Chondrocyte (in vitro differentiated cells): ENCODE results near the gene CLMN. TPM values are rescaled to one million over a fixed set of nuclear protein-coding genes. Genes with fewer than 3 reads are reported as not detected.
"Not testable (repeated sequence)": the region's sequence is repeated elsewhere in the genome, so short reads cannot be mapped to it uniquely, and the experiment has no call there.

Experiments
- DNase-seq: peaks from one replicate; pipeline ENCODE4 v3.0.0; 2021; ENCODE audit warnings: mixed read lengths, low spot score
- H3K27ac Mint-ChIP-seq: one replicate; pipeline ENCODE4 v1.8.0; 2021; ENCODE audit warnings: mild to moderate bottlenecking, moderate library complexity, mixed read lengths; ENCODE audit not compliant: unreplicated experiment
- H3K27me3 Mint-ChIP-seq: 2 replicates; pipeline ENCODE4 v1.8.0; 2021; ENCODE audit warnings: low read depth, mixed read lengths
- H3K36me3 Mint-ChIP-seq: 2 replicates; pipeline ENCODE4 v1.8.0; 2021; ENCODE audit warnings: low read depth, mixed read lengths
- H3K4me1 Mint-ChIP-seq: 2 replicates; pipeline ENCODE4 v1.8.0; 2021; ENCODE audit warnings: low read depth, mild to moderate bottlenecking, mixed read lengths
- H3K4me3 Mint-ChIP-seq: one replicate; pipeline ENCODE4 v1.8.0; 2021; ENCODE audit warnings: mild to moderate bottlenecking, moderate library complexity, mixed read lengths; ENCODE audit not compliant: unreplicated experiment
- H3K9me3 Mint-ChIP-seq: 2 replicates; pipeline ENCODE4 v1.8.0; 2021; ENCODE audit warnings: low read depth, mixed read lengths
- total RNA-seq: library from RNA; stranded (reverse); gene quantifications from 3 replicates; pipeline ENCODE4 v1.2.1, GENCODE V29; 2021
- TF ChIP-seq, protein P1 (sequence below): fragments of 200-600 bp; sonication (generic); IDR thresholded peaks from 2 replicates; pipeline ENCODE4 v1.5.0; 2021; ENCODE audit warnings: antibody characterized with exemption, mild to moderate bottlenecking, moderate library complexity

CLMN gene
- total RNA-seq, 1 donor from 2014 or later: 7.3 TPM

DNA sequence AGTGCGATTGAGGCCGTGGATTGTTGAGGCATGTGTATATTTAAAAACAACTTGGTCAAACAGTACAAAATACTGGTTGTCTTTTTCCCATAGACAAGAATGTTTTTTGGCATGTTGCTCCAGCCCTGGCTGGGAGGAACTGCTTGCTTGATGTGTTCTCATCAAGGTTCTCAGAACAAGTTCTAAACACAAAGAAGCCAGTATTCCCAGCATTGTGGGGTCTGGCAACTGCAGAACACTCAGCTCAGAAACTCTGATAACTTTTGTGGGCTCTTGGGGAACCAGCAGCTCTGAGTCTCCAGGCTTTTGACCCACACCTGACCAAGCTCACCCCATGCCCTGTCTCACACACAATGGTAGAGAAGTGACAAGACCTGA, 135.3 kb downstream of the CLMN start:
- Mint-ChIP-seq H3K27ac (peak overlapping the region; percentile 64), H3K4me1 (peaks cover 34% of the 10 kb centered on the region), H3K4me3 (no peak overlapping the region), H3K9me3 (peaks cover 7% of the 10 kb centered on the region), H3K36me3 (peaks cover 6% of the 10 kb centered on the region), H3K27me3 (no peaks in the 10 kb centered on the region)
- no peak for DNase-seq
- TF ChIP-seq, protein P1, sequence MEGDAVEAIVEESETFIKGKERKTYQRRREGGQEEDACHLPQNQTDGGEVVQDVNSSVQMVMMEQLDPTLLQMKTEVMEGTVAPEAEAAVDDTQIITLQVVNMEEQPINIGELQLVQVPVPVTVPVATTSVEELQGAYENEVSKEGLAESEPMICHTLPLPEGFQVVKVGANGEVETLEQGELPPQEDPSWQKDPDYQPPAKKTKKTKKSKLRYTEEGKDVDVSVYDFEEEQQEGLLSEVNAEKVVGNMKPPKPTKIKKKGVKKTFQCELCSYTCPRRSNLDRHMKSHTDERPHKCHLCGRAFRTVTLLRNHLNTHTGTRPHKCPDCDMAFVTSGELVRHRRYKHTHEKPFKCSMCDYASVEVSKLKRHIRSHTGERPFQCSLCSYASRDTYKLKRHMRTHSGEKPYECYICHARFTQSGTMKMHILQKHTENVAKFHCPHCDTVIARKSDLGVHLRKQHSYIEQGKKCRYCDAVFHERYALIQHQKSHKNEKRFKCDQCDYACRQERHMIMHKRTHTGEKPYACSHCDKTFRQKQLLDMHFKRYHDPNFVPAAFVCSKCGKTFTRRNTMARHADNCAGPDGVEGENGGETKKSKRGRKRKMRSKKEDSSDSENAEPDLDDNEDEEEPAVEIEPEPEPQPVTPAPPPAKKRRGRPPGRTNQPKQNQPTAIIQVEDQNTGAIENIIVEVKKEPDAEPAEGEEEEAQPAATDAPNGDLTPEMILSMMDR: no peak

DNA sequence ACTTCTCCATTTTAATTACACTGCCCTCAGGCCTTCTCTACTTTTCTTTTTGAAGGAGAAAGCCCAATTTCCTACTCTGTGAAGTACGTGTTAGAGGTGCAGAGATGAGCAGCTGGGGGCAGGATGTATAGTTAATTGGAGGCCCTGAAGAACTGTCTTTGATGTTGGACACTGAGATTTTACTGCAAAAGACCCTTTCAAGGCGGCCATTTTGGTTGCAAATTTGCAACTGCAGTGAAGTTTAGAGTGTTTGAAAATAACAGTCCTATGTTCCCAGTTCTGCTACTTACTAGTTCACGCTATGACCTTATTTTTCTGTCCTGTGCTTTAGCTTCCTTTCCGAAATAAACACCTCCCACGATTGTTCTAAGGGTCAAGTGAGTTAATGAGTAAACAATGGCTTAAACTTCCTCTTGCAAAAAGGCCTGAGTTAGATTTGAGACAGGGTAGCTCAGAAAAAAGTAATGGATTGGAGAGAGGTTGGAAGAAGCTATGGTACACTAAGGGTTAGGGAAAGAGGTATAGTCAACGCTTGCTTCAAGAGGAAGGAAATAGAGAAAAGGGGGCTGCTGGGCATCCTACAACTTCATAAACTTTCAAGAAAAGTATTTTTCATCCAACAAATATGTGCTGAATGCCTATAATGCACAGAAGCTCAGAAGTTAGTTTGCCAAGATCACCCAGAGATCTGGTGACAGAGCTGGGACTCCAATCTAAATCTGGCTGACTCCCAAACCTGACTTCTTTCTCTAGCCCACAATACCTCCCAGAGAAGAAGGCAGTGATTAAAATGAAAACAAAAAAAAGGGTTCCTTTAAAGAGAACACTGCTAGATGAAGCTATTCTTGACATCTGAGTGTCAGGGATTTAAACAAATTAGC, 135.9 kb downstream of the CLMN start:
- TF ChIP-seq, protein P1: no peak
- Mint-ChIP-seq H3K9me3 (peaks cover 7% of the 10 kb centered on the region), H3K4me1 (peaks cover 32% of the 10 kb centered on the region), H3K27me3 (no peaks in the 10 kb centered on the region), H3K4me3 (no peak overlapping the region), H3K27ac (peak overlapping the region; percentile 64), H3K36me3 (peaks cover 6% of the 10 kb centered on the region)
- no peak for DNase-seq

DNA sequence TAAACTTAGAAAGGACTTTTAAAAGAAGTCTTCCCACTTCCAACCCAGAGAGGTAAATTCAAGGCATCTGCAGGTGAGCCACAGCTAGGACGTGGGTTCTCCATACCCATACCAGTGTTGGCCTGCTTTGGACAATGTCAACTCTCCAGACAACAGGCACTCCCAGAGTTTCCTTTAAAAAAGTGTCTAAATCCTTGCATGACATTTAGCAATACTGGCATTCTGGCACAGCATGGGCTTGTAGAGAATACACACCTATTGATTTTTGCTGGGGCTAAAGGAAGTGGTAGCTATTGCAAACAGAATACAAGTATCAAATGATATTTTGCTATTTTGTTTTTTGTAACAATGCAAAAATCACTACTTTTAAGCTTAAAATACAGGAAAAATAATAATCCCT, 136.6 kb downstream of the CLMN start:
- Mint-ChIP-seq H3K36me3 (peaks cover 2% of the 10 kb centered on the region), H3K4me1 (peaks cover 32% of the 10 kb centered on the region), H3K27ac (no peak overlapping the region), H3K4me3 (no peak overlapping the region), H3K9me3 (peaks cover 2% of the 10 kb centered on the region), H3K27me3 (no peaks in the 10 kb centered on the region)
- TF ChIP-seq, protein P1: no peak
- no peak for DNase-seq

DNA sequence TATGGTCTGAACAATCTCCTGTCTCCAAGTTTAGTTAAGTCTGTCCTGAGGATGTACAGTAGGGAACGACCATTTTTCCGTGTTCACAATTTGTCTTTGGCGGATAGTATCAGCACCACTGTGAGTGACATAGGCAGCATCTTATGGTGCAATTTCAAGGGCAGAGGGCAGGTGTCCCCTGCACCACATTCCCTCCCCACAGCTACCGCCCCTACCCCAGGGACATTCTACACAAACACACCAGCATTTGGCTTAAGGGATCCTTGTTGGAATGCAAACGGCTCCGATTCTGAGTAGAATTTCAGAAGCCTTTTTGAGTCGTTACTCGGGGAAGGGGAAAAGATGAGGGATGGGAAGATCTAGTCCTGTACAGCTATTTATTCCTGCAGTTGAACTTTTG, 137.3 kb downstream of the CLMN start:
- peaks cover 32% of the 10 kb centered on the region for H3K4me1 Mint-ChIP-seq
- H3K27ac Mint-ChIP-seq: no peak overlapping the region
- no peak overlapping the region for H3K4me3 Mint-ChIP-seq

DNA sequence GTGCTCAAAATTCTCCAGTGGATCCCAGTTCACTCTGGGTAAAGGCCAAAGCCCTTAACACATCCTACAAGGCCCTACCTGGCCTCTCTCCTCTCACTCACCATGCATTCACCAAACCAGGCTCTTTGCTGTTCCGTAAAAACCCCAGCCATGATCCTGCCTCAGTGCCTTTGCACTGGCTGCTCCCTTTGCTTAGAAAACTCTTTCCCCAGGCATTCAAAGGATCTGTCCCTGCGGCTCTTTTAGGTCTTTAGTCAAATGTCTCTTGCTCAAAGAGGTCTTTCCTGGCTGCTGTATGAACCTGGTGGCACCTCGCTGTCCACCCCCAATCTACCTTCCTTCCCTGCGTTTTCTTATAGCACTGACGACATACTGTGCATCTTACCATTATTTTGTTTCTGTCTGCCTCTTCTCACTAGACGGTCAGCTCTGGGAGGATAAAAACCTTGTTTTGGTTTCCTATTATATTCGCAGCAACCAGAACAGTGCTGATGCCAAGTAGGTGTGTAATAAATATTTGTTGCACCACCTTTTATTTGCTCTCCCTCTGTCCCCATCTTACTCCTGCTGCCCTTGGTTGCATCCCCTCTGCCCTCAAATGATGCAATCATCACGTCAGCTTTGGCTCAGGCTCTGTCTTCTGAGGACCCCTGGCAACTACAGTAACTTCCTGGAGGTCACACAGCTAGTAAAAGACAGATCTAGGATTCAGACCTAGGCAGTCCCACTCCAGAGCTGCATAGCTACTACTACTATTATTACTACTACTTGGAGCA, 138.6 kb downstream of the CLMN start:
- DNase-seq: no peak
- no peak overlapping the region for H3K4me3 Mint-ChIP-seq
- H3K27me3 Mint-ChIP-seq: no peaks in the 10 kb centered on the region
- no peaks in the 10 kb centered on the region for H3K36me3 Mint-ChIP-seq
- no peak overlapping the region for H3K27ac Mint-ChIP-seq
- no peaks in the 10 kb centered on the region for H3K9me3 Mint-ChIP-seq
- H3K4me1 Mint-ChIP-seq: peaks cover 29% of the 10 kb centered on the region
- TF ChIP-seq, protein P1: no peak

More for the DNA sequence above, 137.3 kb downstream of the CLMN start:
- Mint-ChIP-seq H3K27me3 (no peaks in the 10 kb centered on the region), H3K9me3 (no peaks in the 10 kb centered on the region), H3K36me3 (no peaks in the 10 kb centered on the region)
- no peak for DNase-seq
- TF ChIP-seq, protein P1: no peak

DNA sequence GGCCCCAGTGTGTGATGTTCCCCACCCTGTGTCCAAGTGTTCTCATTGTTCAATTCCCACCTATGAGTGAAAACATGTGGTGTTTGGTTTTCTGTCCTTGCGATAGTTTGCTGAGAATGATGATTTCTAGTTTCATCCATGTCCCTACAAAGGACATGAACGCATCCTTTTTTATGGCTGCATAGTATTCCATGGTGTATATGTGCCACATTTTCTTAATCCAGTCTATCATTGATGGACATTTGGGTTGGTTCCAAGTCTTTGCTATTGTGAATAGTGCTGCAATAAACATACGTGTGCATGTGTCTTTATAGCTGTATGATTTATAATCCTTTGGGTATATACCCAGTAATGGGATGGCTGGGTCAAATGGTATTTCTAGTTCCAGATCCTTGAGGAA, 144.0 kb downstream of the CLMN start:
- not testable (repeated sequence) for DNase-seq, H3K4me3 Mint-ChIP-seq, H3K9me3 Mint-ChIP-seq, H3K36me3 Mint-ChIP-seq, H3K27me3 Mint-ChIP-seq, H3K27ac Mint-ChIP-seq, H3K4me1 Mint-ChIP-seq
